HG02885 (cell line): Measurements from ENCODE around the gene KIFBP.
A peak's percentile ranks its signal among the peaks of the same experiment; 100 is the strongest.
"Not testable (repeated sequence)": the region's sequence is repeated elsewhere in the genome, so short reads cannot be mapped to it uniquely, and the experiment has no call there.

Experiments
- ATAC-seq: cut with Tn5 transposase; IDR thresholded peaks from one replicate; pipeline ENCODE4 v1.9.1; 2021; ENCODE audit warnings: mild to moderate bottlenecking; ENCODE audit not compliant: unreplicated experiment, poor library complexity

KIFBP gene

GRCh38 chr10:68988530-68989316, at the start of gene KIFBP:
TSS of gene KIFBP (plus strand) at chr10:68988803. CDS start at chr10:68988833, 30 bp downstream.
- ATAC-seq: peak; percentile 80

DNA sequence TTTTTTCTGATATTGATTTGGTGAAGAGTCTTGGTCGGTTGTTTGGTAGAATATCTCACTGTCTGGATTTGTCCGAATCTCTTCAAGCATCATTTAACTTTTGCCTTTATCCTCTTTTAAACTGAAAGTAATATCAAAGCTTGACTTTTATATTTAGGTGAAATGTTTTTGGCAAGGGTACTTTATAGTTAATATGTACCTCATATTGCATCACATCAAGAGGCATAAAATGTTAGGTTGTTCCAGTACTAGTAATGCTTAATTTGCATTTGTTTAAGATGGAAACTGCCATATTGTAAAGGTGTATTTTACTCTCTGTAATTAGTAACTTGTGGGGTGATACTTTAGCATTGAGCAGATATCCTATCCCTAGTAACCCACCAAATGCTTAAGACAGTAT, 49.7 kb upstream of the KIFBP start:
- ATAC-seq: no peak

DNA sequence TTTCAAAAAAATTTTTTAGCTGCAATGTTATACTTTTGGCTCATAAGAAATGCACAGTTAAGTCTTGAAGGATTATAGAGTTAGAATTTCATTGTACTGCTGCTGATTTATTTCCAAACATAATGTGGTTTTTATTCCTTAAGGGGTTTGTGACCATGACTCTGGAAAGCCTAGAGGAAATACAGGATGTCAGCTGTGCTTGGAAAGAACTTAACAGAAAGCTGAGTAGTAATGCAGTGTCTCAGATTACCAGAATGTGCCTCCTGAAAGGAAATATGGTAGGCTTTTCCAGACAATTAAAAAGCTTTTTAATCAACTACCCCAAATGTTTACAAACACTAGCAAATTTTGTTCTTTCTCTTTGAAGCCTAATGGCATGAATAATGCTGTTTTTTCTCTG, 47.7 kb upstream of the KIFBP start:
- ATAC-seq: not testable (repeated sequence)

DNA sequence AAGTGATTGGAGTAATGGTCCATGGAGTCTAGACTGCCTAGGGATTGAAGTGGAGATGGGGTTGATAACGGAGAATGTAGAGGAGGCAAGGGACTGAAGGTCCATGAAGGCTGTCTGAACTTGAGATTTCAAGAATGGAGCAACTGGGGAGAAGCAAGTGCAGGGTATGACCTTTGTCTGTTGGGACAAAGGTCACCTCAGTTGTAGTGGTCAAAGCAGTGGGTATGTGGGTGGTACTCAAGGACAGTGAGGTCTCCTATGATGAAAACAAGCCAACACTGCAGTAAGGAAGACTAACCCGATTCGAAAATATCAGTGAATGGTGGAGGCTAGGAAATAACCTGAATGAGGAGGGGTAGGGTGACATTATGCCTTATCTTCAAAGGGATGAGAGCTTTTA, 38.0 kb upstream of the KIFBP start:
- no peak for ATAC-seq

- no peak for ATAC-seq
Measured at GRCh38 chr10:68954904-68955303, 33.7 kb upstream of the KIFBP start.

DNA sequence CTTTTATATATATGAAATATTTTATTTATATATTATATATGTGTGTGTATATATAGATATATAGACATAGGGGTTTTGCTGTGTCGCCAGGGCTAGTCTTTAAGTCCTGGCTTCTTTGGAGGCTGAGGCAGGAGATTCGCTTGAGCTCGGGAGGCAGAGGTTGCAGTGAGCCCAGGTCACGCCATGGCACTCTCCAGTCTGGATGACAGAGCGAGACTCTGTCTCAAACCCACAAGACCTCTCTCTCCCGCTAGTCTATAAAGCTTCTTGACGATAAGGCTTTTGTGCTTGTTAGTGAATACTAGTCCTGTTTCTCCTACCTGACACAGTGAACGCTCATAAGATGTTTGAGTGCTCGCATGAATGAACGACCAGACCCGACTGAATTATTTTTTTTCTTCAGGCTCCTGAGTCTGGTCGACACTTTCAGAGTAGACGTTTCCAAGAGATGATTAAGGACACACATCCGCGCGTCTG, 33.2 kb upstream of the KIFBP start:
- peak; percentile 15 for ATAC-seq

DNA sequence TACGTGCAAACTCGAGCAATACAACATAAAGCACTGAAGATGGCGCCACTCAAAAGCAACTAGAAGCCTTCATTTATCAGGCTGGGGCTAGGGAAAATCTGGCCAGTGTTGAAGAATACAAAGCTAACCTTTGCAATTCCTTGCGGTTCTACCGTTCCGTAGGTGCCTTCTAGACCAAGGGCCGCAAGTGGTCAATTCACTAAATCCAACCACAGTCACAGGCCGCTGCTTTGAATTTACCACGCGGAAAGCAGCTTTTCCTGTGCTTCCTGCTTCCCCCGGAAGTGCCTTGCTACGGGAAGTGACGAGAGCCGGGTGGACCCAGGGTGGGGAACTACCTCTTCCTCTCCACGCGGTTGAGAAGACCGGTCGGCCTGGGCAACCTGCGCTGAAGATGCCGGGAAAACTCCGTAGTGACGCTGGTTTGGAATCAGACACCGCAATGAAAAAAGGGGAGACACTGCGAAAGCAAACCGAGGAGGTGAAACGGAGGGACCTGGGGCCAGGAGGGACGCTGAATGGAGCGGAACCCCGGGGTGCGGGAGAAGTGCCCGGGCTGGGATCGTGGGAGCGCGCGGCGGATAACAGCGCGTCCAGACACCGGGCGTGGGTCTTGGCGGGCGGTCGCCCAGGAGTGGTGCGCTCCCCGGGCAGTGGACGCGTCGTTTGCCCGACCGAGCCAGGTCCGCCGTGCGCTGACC, 32.6 kb upstream of the KIFBP start, which contains the start of gene DDX21:
DDX21 (plus strand) TSS at position 339 of the 701 bp plus-strand sequence; CDS start at position 395, 56 bp downstream.
- peak; percentile 90 for ATAC-seq

GRCh38 chr10:68957284-68957615, 31.4 kb upstream of the KIFBP start:
- no peak for ATAC-seq

DNA sequence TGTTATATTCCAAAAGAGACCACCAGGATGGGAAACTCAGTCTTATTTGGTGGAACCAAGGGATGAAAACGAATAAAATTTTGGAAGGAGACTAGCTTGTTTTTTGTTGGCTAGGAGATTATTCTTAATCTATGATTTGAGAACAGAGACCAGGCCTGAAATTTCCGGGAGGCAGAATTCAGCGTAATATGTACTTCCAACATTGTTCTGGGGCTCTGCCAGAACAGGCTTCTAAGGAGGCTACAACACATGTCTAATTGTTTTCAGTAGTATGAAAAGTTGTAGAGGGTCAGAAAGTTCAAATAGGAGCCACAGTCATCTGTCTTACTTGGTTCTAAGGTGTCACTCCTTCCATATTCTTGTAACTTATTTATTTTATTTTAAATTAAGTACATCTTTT, 30.9 kb upstream of the KIFBP start:
- no peak for ATAC-seq

GRCh38 chr10:68959695-68960527, 28.7 kb upstream of the KIFBP start:
- ATAC-seq: no peak

DNA sequence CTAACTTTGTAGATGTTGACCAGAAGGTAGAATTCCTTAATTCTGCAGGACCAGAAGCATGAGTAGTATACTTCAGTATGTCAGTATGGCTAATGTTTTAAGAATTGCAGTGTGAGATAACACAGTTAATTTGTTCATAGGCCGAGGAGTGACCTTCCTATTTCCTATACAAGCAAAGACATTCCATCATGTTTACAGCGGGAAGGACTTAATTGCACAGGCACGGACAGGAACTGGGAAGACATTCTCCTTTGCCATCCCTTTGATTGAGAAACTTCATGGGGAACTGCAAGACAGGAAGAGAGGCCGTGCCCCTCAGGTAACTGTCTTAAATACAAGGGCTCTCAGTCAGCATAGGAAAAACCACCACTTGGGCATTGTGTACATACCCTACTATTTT, 25.5 kb upstream of the KIFBP start:
- ATAC-seq: no peak

DNA sequence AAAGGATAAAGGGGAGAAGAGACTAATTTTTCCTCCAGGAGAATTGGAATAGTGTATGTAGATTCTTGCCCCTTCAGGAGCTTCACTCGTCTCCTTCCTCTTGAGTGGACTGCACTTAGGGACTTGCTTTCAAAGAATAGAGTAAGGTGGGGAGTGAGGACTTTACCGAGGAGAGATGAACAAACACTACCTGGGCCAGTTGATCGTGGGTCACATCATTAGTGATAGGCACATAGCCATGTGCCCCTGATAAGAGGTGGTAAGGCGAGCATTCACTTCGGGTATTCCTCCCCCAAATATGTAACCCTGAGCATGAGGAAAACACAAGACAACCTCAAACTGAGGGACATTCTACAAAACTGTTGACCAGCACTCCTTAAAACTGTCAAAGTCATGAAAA, 14.6 kb upstream of the KIFBP start:
- no peak for ATAC-seq

GRCh38 chr10:68975936-68976473, 12.6 kb upstream of the KIFBP start:
- ATAC-seq: not testable (repeated sequence)

DNA sequence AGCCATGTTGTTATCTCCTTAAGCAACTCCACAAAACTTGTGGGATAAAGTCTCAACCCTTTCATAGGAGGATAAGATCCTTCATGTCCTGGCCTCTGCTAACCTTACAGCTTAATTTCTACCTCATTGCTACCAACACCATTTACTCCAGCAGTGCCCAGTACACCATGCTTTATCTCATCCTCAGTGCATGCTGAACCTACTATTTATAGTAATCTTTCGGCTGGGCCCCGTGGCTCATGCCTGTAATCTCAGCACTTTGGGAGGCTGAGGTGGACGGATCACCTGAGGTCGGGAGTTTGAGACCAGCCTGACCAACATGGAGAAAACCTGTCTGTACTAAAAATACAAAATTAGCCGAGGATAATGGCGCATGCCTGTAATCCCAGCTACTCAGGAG, 8.9 kb upstream of the KIFBP start:
- ATAC-seq: not testable (repeated sequence)

GRCh38 chr10:68981074-68981473, 7.5 kb upstream of the KIFBP start:
- ATAC-seq: no peak

DNA sequence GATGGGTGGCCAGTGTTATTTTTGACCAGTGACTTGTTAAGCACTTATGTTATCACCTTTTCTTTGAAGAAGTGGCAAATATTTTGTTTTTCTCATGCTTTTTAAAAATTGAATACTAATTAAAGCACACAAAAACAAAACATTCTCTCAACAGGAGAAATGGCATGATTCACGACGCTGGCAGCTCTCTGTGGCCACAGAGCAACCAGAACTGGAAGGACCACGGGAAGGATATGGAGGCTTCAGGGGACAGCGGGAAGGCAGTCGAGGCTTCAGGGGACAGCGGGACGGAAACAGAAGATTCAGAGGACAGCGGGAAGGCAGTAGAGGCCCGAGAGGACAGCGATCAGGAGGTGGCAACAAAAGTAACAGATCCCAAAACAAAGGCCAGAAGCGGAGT, 6.2 kb upstream of the KIFBP start:
- ATAC-seq: no peak

- no peak for ATAC-seq
Measured at GRCh38 chr10:68987611-68988010, 992 bp upstream of the KIFBP start.

- peak; percentile 3 for ATAC-seq
Measured at GRCh38 chr10:68989317-68989990, 851 bp downstream of the KIFBP start.

DNA sequence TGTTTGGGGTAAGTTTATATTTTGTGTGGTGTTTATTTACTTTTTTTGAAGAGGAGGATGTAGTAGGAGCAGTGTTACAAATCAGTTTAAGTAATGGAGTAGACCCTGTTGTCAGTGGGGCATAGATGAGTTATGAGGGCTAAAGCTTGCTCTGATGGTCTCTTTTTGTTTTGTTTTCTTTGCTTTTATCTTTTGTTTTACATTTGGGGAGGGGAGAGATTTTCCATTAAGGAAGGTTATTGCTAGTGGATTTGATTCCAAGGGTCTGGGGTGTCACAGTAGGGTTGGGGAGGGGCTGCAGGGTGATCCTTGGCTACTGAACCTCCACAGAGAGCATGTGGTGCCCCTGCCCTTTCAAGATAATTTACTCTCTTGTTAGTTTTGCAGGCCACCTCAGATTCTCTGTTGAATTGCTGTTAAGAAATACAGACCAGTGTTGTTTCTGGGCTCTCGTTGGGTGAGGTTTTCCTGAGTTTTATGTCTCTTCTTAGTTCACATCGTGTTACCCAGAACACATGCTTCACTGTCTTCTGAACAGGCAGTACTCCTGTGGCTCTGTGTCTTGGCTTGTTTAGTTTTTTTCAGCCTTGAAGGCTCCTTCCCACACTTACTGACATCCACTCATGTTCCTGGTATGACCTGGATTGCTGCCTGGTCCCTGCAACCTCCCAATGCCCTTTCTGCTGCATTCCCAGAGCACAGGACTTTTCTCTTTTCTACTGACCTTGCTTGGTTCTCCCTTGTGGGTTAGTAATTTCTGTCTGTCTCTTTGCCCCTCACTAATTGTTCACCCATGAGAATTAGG, 4.2 kb downstream of the KIFBP start:
- ATAC-seq: no peak
